ENCODE measurements around the gene NOX5. TPM values are rescaled to one million over a fixed set of nuclear protein-coding genes. Genes with fewer than 3 reads are reported as not detected.

NOX5 gene
- total RNA-seq, 2 experiments from 2014 or later: 0.02 TPM; not detected in 1

DNA sequence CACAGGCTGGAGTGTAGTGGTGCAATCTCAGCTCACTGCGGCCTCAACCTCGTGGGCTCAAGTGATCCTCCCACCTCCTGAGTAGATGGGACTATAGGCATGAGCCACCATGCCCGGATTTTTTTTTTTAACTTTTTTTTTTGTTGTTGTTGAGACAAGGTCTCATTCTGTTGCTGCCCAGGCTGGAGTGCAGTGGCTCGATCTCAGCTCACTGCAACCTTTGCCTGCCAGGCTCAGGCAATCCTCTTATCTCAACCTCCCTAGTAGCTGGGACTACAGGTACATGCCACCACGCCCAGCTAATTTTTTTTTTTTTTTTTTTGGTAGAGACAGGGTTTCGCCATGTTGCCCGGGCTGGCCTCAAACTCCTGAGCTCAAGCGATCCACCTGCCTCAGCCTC, 64.1 kb downstream of the NOX5 start:
- H3K4me1 Mint-ChIP-seq (ENCODE audit: low read depth): peaks cover 18% of the 10 kb centered on the region
- no peaks in the 10 kb centered on the region for H3K36me3 Mint-ChIP-seq
- intact Hi-C loops (cut with micrococcal nuclease): no loop called here
- no peak for DNase-seq
- CTCF ChIA-PET: no interaction called here
- H3K27ac Mint-ChIP-seq: no peak overlapping the region
- no peak overlapping the region for H3K4me3 Mint-ChIP-seq
- no peaks in the 10 kb centered on the region for H3K9me3 Mint-ChIP-seq
- H3K27me3 Mint-ChIP-seq: peaks cover 21% of the 10 kb centered on the region
- POLR2A ChIA-PET: no interaction called here

DNA sequence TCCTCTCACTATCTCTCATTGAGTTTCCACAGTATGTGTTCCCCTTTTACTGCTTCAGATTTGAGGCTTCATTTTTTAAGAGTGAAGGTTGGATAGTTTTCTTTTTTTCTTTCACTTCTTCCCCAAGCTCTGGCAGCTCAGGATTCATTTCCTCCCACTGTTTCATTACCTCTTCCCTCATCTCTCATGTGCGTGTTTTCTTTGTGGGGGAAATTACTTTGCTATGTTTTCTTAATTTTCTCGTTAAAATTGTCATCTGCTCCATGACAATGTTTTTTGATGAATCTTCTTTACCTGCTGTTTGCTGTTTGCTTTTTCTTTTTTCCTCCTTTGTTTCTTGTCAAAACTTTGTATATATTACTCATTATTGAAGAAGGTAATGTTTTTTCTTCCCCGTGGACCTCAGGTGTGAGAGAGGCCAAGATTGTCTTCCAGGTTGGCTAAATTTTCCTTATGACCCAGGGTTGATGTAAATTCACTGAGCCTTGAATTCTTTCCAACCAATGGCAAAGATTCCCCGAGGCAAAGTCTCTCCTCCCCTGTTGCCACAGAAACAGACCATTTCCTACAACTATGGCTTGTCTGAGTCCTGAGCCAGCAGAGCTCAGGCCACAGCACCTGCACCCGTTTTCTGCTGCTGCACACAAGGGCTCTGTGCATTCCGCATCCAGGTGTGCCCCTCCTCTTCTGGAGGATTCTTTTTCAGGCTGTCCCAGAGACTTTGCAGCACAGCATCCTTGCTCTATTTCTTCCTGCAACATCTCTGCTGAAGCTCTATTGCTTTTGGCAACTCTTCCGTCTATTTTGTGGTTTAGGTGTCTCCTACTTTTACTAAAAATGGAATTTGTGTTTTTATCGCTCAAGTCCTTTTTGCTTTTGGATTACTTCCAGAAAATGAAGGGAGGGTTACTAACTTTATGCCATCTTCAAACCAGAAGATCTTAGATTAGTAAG, 66.1 kb downstream of the NOX5 start:
- peaks cover 6% of the 10 kb centered on the region for H3K27me3 Mint-ChIP-seq
- H3K36me3 Mint-ChIP-seq: no peaks in the 10 kb centered on the region

DNA sequence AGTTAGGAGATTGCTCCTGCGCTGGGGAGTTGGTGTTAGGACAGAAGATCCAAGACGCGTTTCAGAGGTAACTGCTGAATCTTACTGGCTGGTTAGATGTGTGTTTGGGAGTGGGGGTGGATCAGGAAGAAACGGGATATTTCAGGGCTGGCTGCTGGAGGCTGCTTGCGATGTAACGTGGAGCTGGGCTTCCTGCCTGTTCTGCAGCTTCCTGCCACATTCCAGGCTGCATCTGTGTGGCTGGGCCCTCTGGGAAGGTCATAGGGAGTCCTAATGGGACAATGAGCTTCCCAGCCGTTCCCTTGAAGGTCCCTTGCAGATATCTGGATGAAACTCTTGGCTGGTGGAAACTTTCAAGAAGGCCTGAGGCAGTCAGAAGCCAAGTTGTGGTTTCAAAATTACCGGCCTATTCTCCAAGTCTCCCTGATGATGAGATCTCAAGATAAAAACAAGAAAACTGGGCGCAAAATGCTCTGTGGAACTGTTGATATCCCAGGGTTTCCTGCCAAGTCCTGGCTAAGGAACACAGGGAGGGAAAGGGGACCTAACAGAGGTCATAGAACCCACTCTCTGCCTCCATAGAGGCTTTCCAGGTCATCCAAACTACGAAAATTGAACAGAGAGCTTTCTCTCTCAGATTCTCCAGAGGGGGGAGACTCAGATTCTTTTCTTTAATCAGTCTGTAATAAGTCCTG, 67.0 kb downstream of the NOX5 start:
- H3K4me1 Mint-ChIP-seq (ENCODE audit: low read depth): peaks cover 11% of the 10 kb centered on the region
- H3K36me3 Mint-ChIP-seq: no peaks in the 10 kb centered on the region
- H3K27ac Mint-ChIP-seq: no peak overlapping the region
- no peak for DNase-seq
- no peaks in the 10 kb centered on the region for H3K9me3 Mint-ChIP-seq
- intact Hi-C loops (cut with micrococcal nuclease): no loop called here
- CTCF ChIA-PET: no interaction called here
- POLR2A ChIA-PET: no interaction called here
- peaks cover 4% of the 10 kb centered on the region for H3K27me3 Mint-ChIP-seq
- H3K4me3 Mint-ChIP-seq: no peak overlapping the region

More for the DNA sequence above, 66.1 kb downstream of the NOX5 start:
- Mint-ChIP-seq H3K4me3 (no peak overlapping the region), H3K27ac (no peak overlapping the region), H3K9me3 (no peaks in the 10 kb centered on the region), H3K4me1 (ENCODE audit: low read depth) (peaks cover 11% of the 10 kb centered on the region)
- ChIA-PET CTCF (no interaction called here), POLR2A (no interaction called here)
- intact Hi-C loops (cut with micrococcal nuclease): no loop called here
- no peak for DNase-seq

DNA sequence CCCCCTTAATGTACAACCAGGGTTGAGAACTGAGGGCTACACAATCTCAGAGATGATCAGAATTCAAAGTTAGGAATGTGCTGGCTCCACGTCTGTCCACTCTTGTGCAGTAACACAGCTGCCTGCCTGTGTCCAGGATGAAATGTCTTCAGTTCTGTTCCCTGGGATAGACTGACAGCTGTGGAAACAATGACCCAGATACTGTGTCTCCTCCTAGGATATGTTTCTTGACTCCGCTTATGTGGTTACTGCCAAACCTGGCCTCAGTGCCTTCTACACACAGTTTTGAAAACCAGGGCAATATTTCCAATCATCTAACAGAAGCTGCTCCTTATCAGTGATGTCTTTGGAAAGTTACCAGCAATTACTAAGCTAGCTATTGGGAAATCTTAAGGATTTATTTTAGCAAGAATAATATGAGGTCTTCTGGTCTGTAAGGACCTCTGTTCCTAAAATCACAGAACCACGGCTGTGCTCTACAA, 67.6 kb downstream of the NOX5 start:
- no peak overlapping the region for H3K27ac Mint-ChIP-seq
- no peak for DNase-seq
- H3K4me1 Mint-ChIP-seq (ENCODE audit: low read depth): peaks cover 11% of the 10 kb centered on the region
- no peak overlapping the region for H3K4me3 Mint-ChIP-seq
- no peaks in the 10 kb centered on the region for H3K36me3 Mint-ChIP-seq
- peaks cover 4% of the 10 kb centered on the region for H3K27me3 Mint-ChIP-seq
- no peaks in the 10 kb centered on the region for H3K9me3 Mint-ChIP-seq
- POLR2A ChIA-PET: no interaction called here
- CTCF ChIA-PET: no interaction called here
- intact Hi-C loops (cut with micrococcal nuclease): no loop called here

DNA sequence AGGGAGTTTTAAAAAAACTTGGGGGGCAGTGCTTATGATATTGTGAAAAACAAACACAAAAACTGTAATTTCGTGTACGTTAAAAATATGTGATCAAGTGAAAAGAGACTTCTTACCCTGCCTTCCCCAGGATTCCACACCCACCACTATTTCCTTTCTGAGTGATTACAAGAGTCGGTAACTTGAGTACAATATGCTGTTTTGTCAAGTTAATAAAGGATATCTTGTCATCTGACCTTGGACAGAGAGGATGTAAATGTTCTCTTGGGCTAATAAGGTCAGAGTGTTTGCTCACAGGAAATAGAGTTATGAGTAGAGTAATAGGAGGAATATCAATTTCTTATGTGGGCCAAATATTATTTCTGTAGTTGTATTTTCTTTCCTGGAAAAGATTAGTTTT, 68.1 kb downstream of the NOX5 start:
- DNase-seq: no peak
- no peaks in the 10 kb centered on the region for H3K9me3 Mint-ChIP-seq
- H3K27me3 Mint-ChIP-seq: peaks cover 5% of the 10 kb centered on the region
- no peak overlapping the region for H3K4me3 Mint-ChIP-seq
- ChIA-PET POLR2A (no interaction called here), CTCF (no interaction called here)
- intact Hi-C loops (cut with micrococcal nuclease): no loop called here
- peaks cover 11% of the 10 kb centered on the region for H3K4me1 Mint-ChIP-seq (ENCODE audit: low read depth)
- no peaks in the 10 kb centered on the region for H3K36me3 Mint-ChIP-seq
- H3K27ac Mint-ChIP-seq: no peak overlapping the region

DNA sequence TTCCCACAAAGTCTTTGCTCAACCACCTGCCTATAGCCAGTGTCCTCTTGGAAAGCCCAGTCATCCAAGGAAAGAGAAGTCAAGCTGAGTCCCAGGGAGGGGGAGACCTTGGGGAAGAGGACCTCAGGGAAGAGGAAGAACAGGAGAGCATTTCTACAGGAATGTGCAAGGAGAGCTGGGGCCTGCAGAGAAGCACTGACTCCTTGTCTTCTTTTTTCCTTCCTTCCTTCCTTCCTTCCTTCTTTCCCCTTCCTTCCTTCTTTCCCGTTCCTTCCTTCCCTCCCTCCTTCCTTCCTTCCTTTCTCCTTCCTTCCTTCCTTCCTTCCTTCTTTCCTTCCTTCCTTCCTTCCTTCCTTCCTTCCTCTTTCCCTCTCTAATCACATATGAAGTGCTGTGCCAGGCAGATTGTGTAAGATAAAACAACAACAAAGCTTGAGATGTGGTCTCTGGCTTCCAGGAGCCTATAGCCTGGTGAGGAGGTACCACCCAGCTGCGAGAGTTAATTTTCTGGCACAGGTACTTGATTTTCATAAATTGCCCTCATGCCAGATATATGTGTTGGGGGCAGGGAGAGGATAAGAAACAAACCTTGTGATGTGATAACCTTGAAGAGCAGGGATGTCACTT, 70.0 kb downstream of the NOX5 start:
- intact Hi-C loops (cut with micrococcal nuclease): no loop called here
- no peaks in the 10 kb centered on the region for H3K9me3 Mint-ChIP-seq
- peaks cover 9% of the 10 kb centered on the region for H3K27me3 Mint-ChIP-seq

DNA sequence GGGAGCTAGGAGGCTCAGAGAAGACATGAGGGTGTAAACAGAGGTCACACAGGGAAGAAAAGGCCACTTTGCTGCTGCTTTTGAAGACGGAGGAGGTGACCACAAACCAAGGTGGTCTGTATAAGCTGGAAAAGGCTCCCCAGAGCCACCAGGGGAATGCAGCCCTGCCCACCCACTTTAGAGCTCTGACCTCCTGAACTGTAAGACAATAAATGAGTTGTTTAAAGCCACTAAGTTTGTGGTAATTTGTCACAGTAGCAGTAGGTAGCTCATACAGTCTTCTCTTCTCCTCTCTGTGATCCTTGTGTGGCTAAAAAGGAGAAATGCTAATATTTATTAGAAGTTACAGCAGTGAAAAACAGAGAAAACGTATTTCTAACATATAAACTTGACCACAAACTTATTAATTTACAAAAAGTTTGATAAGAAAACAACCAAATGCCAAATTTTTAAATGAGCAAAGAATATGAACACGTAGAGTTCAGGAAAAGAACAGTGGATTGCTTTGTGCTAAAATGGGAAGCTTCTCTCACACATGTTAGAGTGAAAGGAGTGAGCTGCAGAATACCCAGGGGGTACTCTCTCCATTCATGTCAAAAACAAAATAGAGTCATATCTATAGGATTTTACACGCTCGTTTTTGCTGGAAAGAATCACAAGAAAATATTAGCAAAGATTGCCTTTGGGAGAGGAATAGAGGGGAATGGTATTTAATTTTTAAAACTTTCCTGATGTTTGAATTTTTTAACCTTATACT, 71.0 kb downstream of the NOX5 start:
- no peak overlapping the region for H3K27ac Mint-ChIP-seq
- CTCF ChIA-PET: interaction anchor here (0.8 kb wide), 1 partner anchor 309 kb away, joined by 3 read pairs; no protein-coding TSS in a partner anchor
- no peak overlapping the region for H3K4me3 Mint-ChIP-seq
- H3K27me3 Mint-ChIP-seq: peaks cover 11% of the 10 kb centered on the region
- no peaks in the 10 kb centered on the region for H3K36me3 Mint-ChIP-seq
- POLR2A ChIA-PET: no interaction called here
- H3K9me3 Mint-ChIP-seq: no peaks in the 10 kb centered on the region
- DNase-seq: no peak
- intact Hi-C loops (cut with micrococcal nuclease): no loop called here
- H3K4me1 Mint-ChIP-seq (ENCODE audit: low read depth): peaks cover 11% of the 10 kb centered on the region

More for the DNA sequence above, 70.0 kb downstream of the NOX5 start:
- CTCF ChIA-PET: interaction anchor here (0.8 kb wide), 1 partner anchor 310 kb away, joined by 3 read pairs; no protein-coding TSS in a partner anchor
- H3K4me3 Mint-ChIP-seq: no peak overlapping the region
- H3K4me1 Mint-ChIP-seq (ENCODE audit: low read depth): peaks cover 11% of the 10 kb centered on the region
- H3K27ac Mint-ChIP-seq: no peak overlapping the region
- POLR2A ChIA-PET: no interaction called here
- no peaks in the 10 kb centered on the region for H3K36me3 Mint-ChIP-seq
- DNase-seq: no peak

DNA sequence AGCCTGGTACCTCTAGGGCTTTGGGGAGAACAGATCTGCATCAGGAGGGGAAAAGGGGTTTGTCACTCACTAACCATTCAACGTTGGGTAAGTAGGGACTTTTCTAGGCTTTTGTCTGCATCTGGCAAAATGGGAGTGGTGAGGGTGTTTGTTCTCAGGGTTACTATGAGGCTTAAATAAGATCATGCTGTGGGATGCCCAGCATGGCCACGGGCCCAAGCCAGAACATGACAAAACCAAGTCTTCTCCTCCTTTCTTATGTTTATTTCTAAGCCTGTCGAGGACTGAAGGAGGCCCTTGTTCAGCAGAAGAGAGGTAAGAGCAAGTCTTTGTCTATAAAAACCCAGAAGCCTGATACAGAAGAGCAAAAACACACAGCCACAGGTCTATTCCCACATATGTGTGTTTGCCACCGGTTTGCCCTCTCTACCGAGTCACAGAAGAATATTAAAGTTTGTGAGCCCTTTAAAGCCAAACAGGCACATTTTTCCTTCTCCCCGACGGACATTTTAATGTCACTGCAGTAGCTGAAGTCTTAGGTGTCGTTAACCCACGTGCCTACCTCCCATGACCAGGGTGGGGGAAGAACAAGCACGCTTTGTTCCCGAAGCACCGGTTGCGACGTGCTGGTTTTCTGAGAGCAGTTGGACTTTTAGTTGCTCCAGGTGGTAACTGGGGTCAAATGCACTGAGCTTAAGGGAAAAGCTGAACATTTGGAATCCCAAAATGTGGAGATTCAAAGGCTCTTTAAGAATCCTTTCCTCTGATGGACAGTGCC, 72.1 kb downstream of the NOX5 start:
- Mint-ChIP-seq H3K9me3 (no peaks in the 10 kb centered on the region), H3K4me1 (ENCODE audit: low read depth) (peaks cover 11% of the 10 kb centered on the region), H3K27ac (no peak overlapping the region), H3K27me3 (peaks cover 9% of the 10 kb centered on the region), H3K4me3 (no peak overlapping the region), H3K36me3 (no peaks in the 10 kb centered on the region)
- ChIA-PET CTCF (no interaction called here), POLR2A (interaction anchor here (0.7 kb wide), 1 partner anchor 19 kb away, joined by 3 read pairs; no protein-coding TSS in a partner anchor)
- intact Hi-C loops (cut with micrococcal nuclease): no loop called here
- DNase-seq: no peak

DNA sequence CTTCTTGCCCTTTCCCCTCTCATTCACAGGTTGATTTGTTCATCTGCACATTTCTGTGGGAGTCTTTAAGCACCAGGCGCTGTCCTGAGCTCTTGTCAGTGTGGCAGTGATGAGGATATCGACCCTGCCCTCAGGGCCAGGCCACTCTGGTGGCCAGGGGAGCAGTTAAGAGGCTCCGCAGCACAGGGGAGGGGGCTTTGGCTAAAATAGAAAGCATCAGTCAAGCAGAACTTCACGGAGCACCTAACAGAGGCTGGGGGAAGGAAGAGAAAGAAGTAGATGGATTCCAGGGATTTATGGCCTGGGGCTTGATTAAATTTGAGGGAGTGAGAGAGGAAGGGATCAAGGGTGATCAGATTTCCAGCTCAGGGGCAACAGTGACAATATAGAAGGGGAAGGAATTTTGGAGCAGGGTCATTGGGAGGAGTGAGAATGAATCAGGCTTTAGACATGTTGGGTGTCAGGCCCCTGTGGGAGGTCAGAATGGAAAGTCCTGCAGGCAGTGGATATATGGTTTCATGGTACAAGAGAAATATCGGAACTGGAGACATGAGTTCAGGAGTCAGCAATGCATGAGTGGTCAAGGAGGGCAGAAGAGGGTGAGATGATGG, 73.0 kb downstream of the NOX5 start:
- peaks cover 11% of the 10 kb centered on the region for H3K27me3 Mint-ChIP-seq
- CTCF ChIA-PET: no interaction called here
- H3K4me1 Mint-ChIP-seq (ENCODE audit: low read depth): peaks cover 5% of the 10 kb centered on the region
- H3K4me3 Mint-ChIP-seq: no peak overlapping the region
- no peaks in the 10 kb centered on the region for H3K36me3 Mint-ChIP-seq
- H3K27ac Mint-ChIP-seq: no peak overlapping the region
- no peak for DNase-seq
- intact Hi-C loops (cut with micrococcal nuclease): no loop called here
- no peaks in the 10 kb centered on the region for H3K9me3 Mint-ChIP-seq
- POLR2A ChIA-PET: no interaction called here

DNA sequence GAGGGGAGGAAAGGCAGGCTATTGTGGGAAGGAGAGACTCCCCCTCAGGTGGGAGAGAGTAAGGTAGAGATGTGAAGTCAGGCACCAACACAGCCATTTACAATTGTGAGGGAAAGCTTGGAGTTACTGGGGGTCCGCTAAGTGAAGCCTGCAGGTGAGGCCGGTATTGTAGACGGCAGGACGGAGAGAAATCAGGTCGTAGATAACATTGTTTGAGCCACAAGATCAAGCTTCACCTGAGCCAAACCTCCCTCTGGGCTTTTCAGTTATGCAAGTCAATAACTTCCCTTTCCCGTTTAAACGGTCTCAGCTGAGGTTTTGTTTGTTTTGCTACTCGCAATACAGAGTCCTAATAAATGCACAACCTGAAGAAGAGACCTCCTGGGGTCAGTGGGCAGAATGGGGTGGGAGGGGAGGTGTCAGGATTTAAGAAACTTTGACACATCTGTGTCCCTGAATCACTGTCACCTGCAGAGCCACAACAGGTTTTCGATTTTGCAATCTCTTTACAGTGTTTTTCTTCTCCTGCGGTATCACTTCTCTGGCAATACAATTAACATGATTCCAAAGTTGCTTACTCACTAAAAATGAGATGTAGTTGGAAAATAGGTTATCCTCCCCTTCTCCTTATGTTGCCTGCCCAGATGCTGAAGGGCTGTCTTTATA, 73.9 kb downstream of the NOX5 start:
- Mint-ChIP-seq H3K4me3 (no peak overlapping the region), H3K36me3 (no peaks in the 10 kb centered on the region), H3K4me1 (ENCODE audit: low read depth) (no peaks in the 10 kb centered on the region), H3K27ac (no peak overlapping the region), H3K9me3 (no peaks in the 10 kb centered on the region), H3K27me3 (peaks cover 11% of the 10 kb centered on the region)
- ChIA-PET CTCF (no interaction called here), POLR2A (no interaction called here)
- DNase-seq: no peak
- intact Hi-C loops (cut with micrococcal nuclease): no loop called here

DNA sequence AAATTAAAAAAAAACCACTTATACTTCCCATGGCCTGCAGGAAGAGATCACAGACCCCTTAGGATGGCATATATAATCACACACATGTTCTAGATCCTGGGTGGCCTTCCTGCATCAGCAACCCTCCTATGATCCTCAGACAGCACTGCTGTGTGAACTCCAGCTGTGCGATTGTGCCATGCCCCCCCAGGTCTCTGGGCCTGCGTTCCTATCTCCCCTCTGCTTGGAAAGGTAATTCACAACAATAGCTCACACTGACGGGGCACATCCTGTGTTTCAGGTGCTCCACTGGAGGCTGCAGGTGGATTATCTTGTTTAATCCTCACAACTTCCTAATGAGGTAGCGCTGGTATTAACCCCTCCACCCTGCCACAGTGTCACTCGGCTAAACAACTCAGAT, 74.8 kb downstream of the NOX5 start:
- H3K4me3 Mint-ChIP-seq: no peak overlapping the region
- CTCF ChIA-PET: no interaction called here
- H3K27ac Mint-ChIP-seq: no peak overlapping the region
- H3K9me3 Mint-ChIP-seq: no peaks in the 10 kb centered on the region
- H3K4me1 Mint-ChIP-seq (ENCODE audit: low read depth): no peaks in the 10 kb centered on the region
- intact Hi-C loops (cut with micrococcal nuclease): no loop called here
- H3K36me3 Mint-ChIP-seq: no peaks in the 10 kb centered on the region
- no peak for DNase-seq
- H3K27me3 Mint-ChIP-seq: peaks cover 11% of the 10 kb centered on the region
- POLR2A ChIA-PET: no interaction called here
